Stimulated activated CD4-positive, alpha-beta T cell treated with anti-CD3 and anti-CD28 coated beads, Interleukin-12 subunit alpha, Interleukin-12 subunit beta, amount 100 ng/mL, for 4 hours (primary cell): ENCODE data around the gene GPATCH8.
"Not testable (repeated sequence)": the region's sequence is repeated elsewhere in the genome, so short reads cannot be mapped to it uniquely, and the experiment has no call there.

ENCODE experiments used
- DNase-seq: peaks from one replicate; pipeline ENCODE4 v3.0.0-alpha.2; 2020

GPATCH8 gene

GRCh38 chr17:44368391-44369243 lies 134.6 kb downstream of the GPATCH8 start:
- not testable (repeated sequence) for DNase-seq

DNA sequence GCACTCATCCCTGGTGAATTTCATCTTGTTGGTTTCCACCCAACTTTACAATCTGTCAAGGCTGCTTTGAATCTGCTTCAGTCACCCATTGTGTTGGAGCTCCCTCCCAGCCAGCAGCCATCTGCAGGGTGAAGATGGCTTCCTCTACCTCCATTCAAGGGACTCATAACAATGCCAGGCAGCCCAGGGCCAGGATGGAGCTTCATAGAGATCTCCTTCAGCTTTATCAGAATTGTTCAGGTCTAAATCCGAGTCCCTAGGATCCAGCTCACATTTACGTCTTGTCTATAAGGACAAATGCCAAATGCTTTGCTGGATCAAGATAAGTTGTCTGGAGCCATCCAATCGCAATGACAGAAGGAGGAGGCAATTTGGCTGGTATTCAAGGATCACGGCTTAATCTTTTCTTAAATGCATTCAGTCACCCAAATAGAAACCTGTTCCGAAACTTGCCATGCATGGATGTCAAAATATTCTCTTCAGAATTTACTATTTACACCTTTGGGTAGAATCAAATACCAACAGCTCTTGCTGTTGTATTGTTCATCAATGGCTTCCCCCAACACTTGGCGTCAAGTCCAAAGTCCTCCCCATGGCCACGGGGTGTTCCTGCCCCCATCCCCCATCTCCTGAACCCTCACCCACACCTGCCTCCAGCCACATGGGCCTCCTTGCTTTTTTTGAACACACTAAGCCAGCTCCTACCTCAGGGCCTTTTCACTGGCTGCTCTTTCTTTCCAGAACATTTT lies 135.8 kb downstream of the GPATCH8 start:
- DNase-seq = no peak

GRCh38 chr17:44365051-44365450 lies 138.2 kb downstream of the GPATCH8 start:
- DNase-seq = not testable (repeated sequence)

DNA sequence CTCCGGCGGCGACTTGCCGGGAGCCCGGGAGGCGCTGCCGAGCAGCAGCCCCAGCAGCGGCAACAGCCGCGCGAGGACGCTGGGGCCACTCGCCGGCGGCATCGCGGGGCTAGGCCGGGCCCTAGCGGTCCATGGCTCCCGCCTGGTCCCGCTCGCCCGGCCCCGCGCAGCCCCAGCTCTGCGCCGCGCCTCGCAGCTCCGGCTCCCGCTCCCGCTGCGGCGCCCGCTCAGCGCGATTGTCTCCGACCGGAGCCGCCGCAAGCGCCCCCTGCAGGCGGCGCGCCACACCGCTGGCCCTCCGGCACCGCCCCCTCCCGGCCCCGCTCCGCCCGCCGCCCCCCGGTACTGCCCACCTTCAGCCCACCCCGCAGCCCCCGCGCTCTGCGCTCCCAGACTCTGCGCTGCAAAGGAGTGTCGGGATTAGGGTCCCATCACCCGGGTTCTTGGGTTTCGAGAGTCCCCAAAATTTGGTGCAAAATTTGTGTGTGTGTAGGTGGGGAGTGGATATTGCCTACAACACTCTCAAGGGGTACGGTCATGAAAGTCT lies 139.5 kb downstream of the GPATCH8 start, which contains the start of gene FAM171A2:
Gene FAM171A2 (minus strand): TSS at position 241 of the 547 bp plus-strand sequence. CDS start 139 bp downstream, at position 102.
- peak; percentile 67 for DNase-seq

- DNase-seq = no peak
These were observed 140.1 kb downstream of the GPATCH8 start for GRCh38 chr17:44362949-44363612.

DNA sequence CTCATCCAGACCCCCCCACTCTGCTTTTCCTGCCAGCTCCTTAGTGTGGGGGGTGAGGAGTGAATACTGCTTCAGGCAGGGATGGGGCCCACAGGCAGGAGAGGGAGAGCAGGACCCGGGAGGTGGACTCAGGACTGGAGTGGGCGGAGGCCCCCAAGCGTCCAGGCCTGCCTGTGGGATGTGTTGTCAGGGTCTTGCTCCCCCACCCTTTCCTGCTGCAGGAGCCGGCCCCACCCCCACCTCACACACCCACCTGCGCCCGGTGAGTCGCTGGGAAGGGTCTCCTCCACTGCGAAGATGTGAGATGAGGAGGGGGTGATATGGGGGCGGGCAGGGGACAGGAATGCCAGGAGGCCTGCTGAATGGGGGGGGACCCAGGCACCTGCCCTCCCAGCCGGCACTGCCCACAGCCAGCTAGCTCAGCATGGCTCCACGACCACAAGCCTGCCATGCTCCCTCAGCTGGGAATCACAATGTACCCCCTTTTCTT lies 140.7 kb downstream of the GPATCH8 start:
- no peak for DNase-seq

GRCh38 chr17:44361292-44362260 lies 141.6 kb downstream of the GPATCH8 start:
- DNase-seq = no peak

DNA sequence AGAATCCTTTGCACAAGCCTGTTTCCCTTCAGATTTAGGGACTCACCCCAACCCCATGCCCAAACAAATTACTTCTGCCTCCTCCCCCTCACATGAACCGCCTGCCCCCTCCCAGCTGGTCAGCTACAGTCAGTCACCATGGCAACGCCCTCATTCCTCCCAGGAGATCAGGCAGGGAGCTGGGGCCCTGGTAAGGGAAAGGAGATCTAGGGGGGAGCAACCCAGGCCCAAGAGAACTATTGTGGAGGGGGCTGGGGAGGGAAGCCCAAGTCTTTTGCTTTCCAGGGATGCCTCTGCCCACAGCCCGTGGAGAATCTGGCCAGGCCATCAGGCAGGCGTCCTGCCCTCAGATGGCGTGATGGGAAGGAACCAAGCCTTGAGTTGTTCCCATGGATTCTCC lies 142.4 kb downstream of the GPATCH8 start:
- DNase-seq = no peak

- DNase-seq = no peak
These were observed 143.1 kb downstream of the GPATCH8 start for GRCh38 chr17:44360144-44360533.

DNA sequence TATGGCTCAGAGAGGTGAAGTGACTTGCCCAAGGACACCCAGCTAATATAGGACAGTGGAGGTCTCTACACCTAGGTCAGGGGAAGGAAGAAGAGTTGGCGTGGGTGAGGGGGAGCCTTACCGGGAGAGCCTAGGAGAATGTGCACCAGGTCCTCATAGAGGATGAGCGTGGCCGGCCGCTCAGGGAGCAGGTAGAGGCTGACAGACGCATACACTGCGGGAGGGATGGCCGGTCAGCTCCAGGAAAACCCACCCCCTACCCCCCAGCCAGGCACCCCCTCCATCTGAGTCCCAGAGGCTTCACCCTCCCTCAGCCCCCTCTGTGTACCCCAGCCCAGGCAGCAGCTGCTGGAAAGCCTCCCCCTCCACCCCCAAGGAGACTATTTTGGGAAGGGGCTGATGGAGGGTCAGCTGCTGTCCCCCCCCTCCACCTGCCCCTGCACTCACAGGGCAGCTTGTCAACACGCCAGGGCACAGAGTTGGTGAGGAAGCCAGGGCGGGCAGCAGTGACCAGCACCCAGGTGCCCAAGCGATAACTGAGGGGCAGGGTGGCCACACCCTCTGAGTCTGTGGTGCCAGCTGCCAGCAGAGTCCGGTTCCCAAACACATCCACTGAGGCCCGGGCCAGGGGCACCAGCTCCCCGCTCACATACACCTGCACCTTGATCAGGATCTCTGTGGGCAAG lies 143.6 kb downstream of the GPATCH8 start:
- no peak for DNase-seq

DNA sequence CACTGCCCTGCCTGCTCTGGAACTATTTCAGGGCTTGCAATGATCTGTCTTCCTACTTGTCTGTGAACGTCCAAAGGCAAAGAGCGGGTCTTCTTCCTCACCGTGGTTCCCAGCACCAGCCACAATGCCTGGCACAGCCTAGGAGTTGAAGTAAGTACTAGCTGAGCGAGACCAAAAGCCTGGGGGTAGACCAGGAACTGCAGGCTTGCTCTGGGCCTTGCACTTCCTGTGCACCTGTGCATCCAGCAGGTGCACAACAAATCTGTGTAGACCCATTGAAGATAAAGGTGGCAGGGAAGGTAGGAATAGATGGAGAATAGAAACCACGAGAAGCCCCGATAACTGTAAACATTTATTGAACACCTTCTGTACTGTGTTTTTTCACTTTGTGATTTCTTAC lies 144.2 kb downstream of the GPATCH8 start:
- DNase-seq = no peak

- no peak for DNase-seq
These were observed 145.1 kb downstream of the GPATCH8 start for GRCh38 chr17:44358066-44358465.

DNA sequence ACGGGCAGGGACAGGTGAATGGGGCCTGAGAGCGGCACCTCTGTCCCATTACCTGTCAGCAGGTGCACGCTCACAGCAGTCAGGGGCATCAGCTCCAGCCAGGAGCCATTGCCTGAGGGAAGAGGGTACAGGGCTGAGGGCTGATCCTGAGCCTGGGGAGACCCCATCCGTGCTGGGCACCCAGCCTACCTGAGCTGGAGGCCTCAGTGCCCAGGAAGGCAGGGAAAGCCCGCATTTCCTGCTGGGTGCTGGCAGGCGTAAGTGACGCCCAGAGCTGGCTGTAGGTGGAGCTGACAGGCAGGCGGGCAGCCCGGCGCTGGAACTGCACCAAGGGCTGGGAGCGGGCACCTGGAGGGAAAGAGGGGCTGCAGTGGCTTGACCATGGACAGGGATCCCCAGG lies 147.0 kb downstream of the GPATCH8 start:
- DNase-seq = no peak

DNA sequence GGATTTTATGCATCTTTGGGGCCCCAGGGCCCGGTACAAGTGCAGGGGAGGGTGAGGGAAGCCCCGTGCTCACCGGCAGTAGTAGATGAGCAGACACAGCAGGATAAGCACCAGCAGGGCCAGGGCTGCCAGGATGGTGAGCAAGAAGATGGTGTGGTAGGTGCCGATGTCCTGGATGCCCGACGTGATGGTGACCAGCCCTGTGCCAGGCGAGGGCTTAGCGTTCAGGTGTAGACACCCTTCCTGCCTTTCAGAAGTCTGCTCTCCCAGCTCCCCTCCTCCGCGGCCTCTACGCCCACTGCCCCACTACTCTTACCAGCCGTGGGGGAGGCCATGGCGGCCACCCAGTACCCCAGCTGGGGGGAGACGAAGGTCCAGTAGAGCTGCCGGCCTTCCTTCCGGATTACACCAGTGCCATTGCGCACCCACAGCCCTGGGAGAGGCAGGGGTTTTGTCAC lies 147.5 kb downstream of the GPATCH8 start:
- no peak for DNase-seq

DNA sequence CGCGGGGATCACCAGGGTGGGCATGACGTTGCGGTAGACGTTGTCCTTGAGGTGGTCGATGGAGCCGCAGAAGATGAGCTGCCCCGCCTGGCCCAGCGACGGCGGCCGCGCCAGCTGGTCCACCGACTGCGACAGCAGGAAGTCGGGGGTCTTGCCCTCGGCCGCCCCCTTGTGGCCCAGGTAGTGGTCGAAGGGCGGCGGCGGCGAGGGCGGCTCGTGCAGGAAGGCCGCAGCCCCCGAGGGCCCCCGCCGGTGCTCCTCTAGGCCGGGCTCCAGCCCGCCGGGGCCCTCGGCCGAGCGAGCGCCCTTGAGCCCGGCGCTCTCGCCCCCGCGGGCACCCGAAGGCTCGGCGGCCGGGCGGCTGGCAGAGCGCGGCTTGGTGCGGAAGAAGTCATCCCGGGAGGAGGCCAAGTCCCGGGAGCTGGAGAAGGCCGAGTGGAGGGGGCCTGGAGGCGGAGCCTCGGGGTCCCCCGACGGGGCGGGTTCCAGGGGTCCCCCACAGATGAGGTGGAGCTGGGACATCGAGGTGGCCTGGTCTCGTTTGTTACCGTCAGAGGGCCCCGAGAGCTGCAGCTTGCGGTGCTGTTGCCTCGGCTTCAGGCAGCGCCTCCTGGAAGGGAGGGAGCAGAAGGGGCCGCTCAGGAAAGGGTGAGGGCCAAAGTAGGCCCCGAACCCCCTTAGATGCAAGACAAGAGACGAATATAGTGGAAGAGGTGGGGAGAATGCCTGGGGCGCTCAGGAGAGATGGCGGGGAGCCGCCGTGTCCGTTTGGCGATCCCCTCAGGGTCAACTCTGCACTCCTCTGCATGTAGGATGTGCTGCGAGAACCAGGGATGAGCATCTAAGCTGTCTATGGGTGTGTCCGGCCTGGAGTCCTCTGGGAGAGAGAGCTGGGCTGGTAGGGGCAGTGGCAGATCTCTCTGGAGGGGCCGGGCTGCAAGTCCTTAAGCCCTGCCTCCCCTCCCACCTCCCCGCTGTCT lies 148.3 kb downstream of the GPATCH8 start:
- peak; percentile 64 for DNase-seq

DNA sequence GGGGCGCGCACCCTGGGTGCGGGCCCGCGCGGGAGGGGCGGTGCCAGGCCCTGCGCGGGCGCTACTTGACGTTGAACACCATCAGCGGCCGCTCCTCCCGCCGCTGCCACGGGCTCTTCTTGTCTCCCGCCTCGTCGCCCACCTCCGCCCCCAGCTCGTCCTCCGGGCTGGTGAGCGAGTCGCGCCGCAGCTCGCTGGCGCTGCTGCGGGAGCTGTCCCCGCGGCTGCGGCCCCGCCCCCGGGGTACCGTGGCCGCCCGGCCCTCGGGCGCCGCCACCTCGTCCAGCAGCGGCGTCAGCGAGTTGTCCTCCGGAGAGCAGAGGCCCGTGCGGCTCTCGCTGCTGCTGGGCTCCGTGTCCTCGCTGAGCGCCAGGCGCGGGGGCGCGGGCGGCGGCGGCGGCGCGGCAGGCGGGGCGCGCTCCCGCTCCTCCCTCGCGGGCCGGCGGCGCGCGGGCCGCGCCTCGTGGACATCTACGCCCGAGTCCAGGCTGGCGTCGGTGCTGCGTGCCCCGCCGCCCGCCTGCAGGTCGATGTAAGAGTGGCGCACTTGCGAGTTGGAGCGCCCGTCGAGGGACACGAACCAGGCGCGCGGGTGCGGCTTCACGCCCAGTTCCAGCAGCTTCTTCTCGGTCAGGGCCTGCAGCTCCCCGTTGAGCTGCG lies 149.4 kb downstream of the GPATCH8 start:
- DNase-seq = no peak

DNA sequence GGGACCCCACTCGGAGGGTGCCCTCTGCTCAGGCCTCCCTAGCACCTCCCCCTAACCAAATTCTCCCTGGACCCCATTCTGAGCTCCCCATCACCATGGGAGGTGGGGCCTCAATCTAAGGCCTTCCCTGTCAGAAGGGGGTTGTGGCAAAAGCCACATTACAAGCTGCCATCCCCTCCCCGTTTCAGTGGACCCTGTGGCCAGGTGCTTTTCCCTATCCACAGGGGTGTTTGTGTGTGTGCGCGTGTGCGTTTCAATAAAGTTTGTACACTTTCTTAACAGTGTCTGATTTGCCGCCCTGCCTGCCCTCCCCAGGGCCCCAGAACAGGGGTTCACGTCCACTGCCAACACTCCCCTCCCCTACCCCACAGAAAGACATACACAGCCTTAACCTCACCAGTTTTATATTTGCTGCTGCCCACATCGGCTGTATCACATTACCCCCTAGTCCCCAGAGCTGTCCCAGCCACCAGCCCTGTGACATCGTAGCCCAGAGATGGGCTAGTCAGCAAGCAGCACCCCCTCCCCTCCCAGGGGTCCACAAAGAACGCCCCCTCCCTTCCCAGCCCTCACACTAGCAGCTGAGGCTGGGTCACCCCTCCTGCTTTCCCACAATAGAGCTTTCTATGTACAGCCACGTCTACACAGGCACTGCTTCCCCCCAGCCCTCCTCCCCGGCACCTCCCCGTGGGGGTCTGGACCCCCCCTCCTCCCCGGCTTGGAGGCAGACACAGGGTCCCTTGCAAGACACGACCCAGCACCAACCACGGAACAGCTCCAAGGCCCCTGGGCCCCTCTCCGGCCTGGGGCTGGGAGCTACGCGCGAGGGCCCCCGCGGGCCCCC lies 150.2 kb downstream of the GPATCH8 start:
- DNase-seq = no peak
